ENCODE measurements around the gene ADARB2.

DNA sequence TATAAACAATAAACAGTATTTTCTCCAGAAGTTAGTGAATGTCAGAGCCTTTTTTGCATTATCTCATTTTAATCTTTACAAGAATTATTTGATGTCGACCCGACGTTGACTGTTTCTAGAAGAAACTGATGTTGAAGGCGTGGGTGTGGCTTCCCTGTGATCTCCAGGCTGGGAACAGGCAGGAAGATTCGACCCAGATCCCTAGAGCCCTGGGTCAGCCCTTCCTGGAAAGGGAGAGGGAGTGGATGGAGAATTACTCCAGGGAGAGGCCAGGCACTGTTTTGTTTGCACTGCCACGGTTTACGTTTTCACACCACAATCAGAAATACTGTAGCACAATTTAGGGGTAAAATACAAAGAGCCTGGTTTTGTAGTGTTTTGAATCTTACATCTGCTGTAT lies 133.1 kb downstream of the ADARB2 start:
- TF ChIP-seq EP300 (IDR thresholded peaks at IDR 0.05; ENCODE audit: borderline replicate concordance): no peak
- TF ChIP-seq, protein P1, sequence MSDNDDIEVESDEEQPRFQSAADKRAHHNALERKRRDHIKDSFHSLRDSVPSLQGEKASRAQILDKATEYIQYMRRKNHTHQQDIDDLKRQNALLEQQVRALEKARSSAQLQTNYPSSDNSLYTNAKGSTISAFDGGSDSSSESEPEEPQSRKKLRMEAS (IDR thresholded peaks at IDR 0.05): no peak

All from Ishikawa (cell line).